Measurements from ENCODE around the gene GALNT17.
"Not testable (repeated sequence)": the region's sequence is repeated elsewhere in the genome, so short reads cannot be mapped to it uniquely, and the experiment has no call there.

GALNT17 gene

GRCh38 chr7:71165708-71166107, 33.8 kb downstream of the GALNT17 start:
- DNase-seq (ENCODE audit: low read depth), result no peak

GRCh38 chr7:71171476-71171875, 39.5 kb downstream of the GALNT17 start:
- no peak for DNase-seq (ENCODE audit: low read depth)

GRCh38 chr7:71173955-71174354, 42.0 kb downstream of the GALNT17 start:
- DNase-seq (ENCODE audit: low read depth), result no peak

DNA sequence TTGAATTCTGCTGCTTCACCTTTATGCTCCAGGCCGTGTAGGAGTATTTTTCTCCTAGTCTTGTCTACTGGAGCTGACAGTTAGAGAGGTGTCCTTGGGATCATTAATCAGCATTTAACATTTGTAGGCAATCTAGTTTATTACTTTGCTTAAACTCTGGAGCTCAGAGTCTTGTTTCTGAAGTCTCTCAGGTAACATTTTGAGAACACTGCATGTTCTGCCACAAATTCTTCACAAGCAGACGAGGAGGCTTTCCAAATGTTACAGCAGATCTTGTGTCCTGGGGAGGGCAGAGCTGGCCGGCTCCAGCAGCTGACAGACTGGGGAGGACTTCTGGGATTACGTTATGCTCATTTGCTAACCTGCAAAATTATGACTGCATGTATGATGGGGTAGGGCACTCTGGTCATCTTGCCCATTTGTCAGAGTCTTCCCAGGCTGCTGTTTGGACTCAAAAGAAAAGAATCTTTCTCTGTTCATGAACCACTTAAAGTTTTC, 50.5 kb downstream of the GALNT17 start:
- DNase-seq (ENCODE audit: low read depth), result no peak

- no peak for DNase-seq (ENCODE audit: low read depth)
Measured at GRCh38 chr7:71184136-71184535, 52.2 kb downstream of the GALNT17 start.

- DNase-seq (ENCODE audit: low read depth), result no peak
Measured at GRCh38 chr7:71184609-71185008, 52.7 kb downstream of the GALNT17 start.

DNA sequence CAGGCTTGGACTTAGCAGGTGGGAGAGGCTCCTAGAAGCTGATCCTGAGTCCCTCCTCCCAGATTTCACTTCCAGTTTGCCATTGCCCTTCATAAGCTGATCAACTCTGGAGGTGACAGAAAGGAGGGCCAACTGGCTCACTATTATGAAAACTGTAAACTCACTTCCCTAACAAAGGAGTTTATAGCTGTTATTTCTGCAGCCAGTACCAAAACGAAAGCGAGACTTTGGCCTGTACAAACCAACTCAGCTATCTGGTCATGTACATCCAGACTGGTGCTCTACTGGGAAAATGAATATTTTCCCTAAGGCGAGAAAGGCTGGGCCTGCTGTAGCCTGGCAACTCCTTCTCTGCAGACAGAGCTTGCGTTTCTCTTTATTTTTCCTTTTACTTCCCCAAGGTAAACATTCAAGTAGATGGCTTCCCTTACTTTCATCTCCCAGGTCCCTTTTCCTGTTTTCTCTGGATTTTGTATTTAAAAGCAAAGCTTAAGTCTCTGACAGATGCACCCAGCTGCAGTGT, 54.7 kb downstream of the GALNT17 start:
- no peak for DNase-seq (ENCODE audit: low read depth)

DNA sequence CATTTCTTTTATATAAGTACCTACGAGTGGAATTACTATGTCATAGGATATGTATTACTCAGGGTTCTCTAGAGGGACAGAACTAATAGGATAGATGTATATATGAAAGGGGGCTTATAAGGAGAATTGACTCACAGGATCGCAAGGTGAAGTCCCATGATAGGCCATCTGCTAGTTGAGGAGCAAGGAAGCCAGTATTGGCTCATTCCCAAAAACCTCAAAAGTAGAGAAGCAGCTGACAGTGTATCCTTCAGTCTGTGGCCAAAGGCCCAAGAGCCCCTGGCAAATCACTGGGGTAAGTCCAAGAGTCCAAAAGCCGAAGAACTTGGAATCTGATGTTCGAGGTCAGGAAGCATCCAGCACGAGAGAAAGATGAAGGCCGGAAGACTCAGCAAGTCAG, 59.8 kb downstream of the GALNT17 start:
- no peak for DNase-seq (ENCODE audit: low read depth)

DNA sequence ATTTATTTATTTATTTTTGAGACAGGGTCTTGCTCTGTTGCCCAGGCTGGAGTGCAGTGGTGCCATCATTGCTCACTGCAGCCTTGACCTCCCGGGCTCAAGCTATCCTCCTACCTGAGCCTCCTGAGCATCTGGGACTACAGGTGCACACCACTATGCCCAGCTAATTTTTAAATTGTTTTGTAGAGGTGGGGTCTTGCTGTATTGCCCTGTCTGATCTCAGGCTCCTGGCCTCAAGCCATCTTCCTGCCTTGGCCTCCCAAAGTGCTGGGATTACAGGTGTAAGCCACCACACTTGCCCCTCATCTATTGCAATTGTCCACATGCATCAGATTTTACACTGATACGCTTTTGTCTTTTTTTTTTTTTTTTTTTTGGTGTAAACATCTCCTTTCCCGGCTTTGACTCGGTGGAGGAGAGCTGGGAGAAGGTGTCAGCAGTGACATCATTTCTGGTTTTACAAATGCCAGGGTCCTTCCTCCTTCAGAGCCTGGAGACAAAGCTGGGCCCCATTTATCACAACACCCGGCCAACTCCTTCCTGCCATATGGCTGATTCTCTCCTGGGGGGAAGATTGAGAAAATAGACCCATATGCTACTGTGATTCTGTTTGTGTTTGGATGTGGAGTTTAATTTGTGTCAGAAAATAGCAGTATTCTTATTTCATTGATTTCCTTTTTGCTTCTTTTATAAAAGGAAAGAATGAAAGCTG, 61.3 kb downstream of the GALNT17 start:
- no peak for DNase-seq (ENCODE audit: low read depth)

- no peak for DNase-seq (ENCODE audit: low read depth)
Measured at GRCh38 chr7:71198391-71198790, 66.4 kb downstream of the GALNT17 start.

DNA sequence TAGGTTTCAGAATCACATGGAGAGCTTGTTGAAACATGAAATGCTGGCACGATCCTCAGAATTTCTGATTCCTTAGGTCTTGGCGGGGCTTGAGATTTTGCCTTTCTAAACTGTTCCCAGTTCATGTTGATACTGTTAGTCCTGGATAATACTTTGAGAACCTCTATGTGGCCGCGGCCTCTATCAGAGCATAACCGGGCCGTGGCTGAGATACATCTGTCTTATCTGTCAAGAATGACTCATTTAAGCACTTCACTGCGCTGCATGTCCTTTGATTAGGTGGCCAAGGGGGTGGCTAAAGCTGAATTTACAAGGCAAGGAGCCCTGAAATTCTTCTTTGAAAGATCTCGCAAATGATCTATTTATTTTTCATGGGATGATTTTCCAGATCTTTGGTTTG, 66.9 kb downstream of the GALNT17 start:
- no peak for DNase-seq (ENCODE audit: low read depth)

- no peak for DNase-seq (ENCODE audit: low read depth)
Measured at GRCh38 chr7:71206184-71206583, 74.2 kb downstream of the GALNT17 start.

DNA sequence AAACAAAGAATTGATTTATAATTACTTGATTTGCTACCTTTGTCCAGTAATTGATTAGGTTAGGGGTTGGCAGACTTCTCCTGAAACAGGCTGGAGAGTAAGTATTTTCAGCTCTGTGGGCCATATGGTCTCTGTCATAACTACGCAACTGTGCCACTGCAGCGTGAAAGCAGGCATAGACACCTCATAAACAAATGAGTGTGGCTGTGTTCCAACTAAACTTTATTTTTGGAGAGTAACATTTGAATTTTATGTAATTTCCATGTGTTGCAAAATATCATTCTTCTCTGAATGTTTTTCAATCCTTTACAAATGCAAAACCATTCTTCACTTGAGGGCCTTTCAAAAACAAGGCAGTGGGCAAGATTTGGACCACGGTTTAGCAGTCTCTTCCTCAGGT, 76.9 kb downstream of the GALNT17 start:
- DNase-seq (ENCODE audit: low read depth), result no peak

GRCh38 chr7:71209484-71209883, 77.5 kb downstream of the GALNT17 start:
- not testable (repeated sequence) for DNase-seq (ENCODE audit: low read depth)

DNA sequence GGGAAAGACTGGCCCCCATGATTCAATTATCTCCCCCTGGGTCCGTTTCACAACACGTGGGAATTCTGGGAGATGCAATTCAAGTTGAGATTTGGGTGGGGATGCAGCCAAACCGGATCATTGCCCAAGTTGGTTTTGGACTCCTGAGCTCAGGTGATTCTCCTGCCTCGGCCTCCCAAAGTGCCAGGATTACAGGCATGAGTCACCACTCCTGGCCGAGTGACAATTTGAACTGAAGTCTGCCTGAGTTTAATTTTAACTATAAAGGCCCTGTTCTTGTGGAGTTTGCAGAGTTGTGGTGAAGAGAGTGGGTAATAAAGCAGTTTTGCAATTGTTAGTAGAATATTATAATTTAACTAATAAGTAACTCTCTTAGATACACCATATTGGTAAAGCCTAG, 78.3 kb downstream of the GALNT17 start:
- DNase-seq (ENCODE audit: low read depth), result no peak

- DNase-seq (ENCODE audit: low read depth), result not testable (repeated sequence)
Measured at GRCh38 chr7:71212433-71212832, 80.5 kb downstream of the GALNT17 start.

DNA sequence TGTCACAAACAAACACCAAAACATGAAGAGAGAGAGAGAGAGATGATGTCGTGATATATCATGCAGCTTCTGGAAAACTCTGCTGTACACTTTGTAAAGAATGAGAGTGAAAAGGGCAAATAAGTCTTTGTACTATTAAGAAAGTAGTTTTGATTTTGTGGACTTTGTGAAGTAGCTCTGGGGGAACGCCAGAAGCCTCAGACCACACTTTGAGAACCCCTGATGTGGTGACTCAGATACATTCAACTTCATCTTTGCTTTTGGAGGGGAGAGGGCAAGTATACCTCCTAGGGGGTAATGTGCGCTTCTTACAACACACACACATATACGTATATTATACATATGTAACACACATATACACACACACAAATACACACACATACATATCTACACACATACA, 84.3 kb downstream of the GALNT17 start:
- no peak for DNase-seq (ENCODE audit: low read depth)

DNA sequence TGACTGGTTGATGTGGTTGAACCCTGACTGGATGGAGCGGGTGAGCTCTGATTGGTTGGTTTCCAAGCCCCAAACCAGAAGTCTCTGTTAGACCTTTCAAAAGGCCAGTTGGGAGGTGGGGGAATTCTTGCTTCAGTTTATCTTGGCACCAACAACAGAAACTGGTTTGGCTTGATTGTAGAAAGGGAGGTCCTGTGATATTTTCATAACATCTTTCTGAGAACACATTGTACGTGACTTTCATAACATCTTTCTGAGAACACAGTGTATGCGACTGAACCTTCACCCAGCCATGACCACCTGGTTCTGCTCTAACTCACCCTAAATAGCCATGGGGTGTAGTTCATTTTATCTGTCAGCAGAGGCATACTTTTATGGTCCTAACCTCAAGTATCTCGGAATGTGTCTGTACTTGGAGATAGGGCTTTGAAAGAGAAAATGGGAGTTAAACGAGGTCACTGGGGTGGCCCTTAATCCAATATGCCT, 88.3 kb downstream of the GALNT17 start:
- no peak for DNase-seq (ENCODE audit: low read depth)

GRCh38 chr7:71221049-71221448, 89.1 kb downstream of the GALNT17 start:
- no peak for DNase-seq (ENCODE audit: low read depth)

GRCh38 chr7:71221549-71221948, 89.6 kb downstream of the GALNT17 start:
- no peak for DNase-seq (ENCODE audit: low read depth)

DNA sequence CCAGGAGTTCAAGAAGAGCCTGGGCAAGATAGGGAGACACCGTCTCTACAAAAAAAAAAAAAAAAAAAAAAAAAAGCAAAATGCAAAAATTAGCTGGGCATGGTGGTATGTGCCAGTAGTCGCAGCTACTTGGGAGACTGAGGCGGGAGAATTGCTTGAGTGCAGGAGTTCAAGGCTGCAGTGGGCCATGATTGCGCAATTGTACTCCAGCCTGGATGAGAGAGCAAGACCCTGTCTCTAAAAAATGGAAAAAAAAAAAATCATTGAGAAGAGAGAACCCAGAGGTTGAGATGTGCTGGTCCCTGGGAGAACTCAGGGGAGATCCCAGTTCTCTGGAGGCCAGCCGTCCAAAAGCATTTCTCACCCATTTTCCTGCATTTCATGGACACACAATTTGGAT, 95.2 kb downstream of the GALNT17 start:
- no peak for DNase-seq (ENCODE audit: low read depth)

DNA sequence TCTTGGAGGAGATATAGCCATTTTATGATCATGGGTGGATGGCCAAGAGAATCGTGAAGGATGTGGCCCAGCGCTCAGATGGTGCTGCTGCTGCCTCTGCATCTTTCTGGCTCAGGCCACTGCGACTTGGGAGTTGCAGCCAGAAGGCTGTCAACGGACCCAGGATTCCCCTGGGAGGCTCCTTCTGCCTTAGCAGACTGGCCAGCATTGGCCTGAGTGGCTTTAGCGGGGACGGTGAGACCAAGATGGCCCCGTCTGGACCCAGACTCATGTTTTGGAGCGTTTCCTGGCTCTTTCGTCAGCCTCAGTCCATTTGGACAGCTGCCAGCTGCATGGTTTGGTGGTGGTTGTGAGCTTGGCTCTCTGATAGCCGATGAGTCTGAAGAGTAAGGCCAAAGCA, 97.2 kb downstream of the GALNT17 start:
- no peak for DNase-seq (ENCODE audit: low read depth)

DNA sequence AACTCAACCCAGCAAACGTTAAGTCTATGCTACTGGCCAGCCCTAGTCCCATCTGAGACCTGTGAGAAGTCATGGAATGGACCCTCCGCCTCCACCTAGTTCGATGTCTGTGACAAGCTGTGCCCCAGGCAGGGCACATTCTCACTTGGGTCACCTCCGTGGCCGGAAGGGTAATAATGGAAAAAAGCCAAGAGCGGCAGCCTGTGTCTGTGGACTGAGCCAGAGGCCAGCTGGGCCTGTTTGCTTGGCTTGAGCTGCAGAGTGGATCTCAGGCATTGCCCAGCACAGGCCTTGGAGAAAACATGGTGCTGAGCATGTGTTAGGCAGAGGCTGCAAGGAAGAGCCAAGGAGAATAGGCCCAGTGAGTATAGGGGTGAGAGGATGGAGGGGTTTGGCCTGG, 97.8 kb downstream of the GALNT17 start:
- no peak for DNase-seq (ENCODE audit: low read depth)

- no peak for DNase-seq (ENCODE audit: low read depth)
Measured at GRCh38 chr7:71235253-71235652, 103.3 kb downstream of the GALNT17 start.
